NCI-H510A treated with DMSO at 0.1 percent for 48 hours (cell line): ENCODE data around the gene CMTM5.

Source experiments
- DNase-seq: peaks from one replicate; lab custom pipeline; 2025; lab: John Stamatoyannopoulos, UW

CMTM5 gene

GRCh38 chr14:23358042-23358441 lies 18.8 kb upstream of the CMTM5 start:
- DNase-seq: no peak

DNA sequence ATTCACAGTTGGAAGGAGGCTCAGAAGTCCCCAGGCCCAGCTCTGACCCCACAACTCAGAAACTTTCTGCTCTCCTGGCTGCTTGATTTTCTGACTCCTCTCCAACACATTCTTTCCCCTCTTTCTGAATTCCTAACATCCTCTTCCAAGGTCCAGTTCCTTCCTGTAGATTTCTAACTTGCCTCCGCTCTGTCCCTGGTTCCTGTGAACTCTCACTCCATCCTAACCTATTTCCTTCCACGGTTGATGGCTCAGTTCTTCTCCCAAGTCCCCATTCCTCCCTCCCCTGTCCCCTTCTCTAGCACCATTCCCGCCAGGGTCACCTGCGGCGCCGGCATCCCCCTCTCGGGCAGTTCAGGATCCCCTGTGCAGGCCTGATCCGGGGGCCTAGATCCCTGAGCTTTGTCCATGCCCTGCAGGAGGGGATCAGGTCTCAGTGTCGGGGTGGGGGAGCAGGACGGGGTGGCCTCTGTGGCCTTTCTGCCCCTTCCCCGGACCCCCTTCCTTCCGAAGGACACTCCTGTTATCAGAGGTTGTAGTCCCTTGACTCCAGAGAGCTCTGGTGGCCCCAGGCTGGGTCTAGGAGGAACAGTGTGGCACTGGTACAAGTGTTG lies 18.2 kb upstream of the CMTM5 start:
- DNase-seq: no peak

- DNase-seq: no peak
Measured at GRCh38 chr14:23359167-23359626, 17.6 kb upstream of the CMTM5 start.

GRCh38 chr14:23359722-23360447 lies 17.0 kb upstream of the CMTM5 start:
- no peak for DNase-seq

GRCh38 chr14:23360496-23360895 lies 16.4 kb upstream of the CMTM5 start:
- DNase-seq: no peak

- no peak for DNase-seq
Measured at GRCh38 chr14:23361320-23361719, 15.5 kb upstream of the CMTM5 start.

- DNase-seq: no peak
Measured at GRCh38 chr14:23361763-23362162, 15.1 kb upstream of the CMTM5 start.

GRCh38 chr14:23362200-23362599 lies 14.6 kb upstream of the CMTM5 start:
- no peak for DNase-seq

DNA sequence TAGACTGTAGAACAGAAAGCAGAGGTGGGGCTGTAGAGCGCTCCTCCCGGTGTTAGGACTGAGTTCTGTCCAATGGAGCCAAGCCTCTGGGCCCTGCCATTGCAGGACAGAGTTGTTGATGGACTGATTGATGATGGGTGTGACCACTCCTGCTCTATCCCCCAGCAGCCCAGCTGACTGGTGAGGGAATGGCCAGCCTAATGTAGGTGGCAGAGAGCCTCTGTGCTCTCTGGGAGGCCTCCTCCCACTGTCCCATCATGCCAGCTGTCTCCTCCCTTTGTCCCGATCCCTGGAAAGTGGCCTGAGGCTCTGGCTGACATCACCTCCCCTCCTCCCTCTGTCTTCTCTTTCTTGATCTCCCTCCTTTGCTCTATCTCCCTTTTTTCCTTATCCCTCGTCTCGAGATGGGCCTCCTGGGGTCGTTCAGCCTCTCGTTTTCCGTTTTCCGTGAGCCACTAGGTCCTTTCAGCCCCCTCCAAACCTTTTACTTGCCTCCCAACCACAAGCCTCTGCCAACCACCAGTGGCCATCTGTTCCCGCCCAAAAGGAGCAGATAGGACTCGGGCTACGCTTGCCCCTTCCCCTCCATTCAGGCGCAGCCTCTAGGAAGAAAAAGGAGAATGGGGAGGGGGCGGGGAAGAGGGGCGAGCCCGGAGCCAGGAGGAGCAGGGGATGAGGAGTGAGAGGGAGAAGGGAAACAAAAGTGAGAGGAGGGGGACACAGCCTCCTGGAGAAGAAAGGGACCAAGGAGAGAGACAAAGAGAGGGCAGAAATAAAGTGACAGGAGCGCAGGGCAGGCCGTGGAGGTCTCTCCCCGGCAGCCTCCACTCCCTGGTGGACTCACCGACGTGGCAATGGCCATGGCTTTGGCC lies 12.4 kb upstream of the CMTM5 start:
- no peak for DNase-seq

DNA sequence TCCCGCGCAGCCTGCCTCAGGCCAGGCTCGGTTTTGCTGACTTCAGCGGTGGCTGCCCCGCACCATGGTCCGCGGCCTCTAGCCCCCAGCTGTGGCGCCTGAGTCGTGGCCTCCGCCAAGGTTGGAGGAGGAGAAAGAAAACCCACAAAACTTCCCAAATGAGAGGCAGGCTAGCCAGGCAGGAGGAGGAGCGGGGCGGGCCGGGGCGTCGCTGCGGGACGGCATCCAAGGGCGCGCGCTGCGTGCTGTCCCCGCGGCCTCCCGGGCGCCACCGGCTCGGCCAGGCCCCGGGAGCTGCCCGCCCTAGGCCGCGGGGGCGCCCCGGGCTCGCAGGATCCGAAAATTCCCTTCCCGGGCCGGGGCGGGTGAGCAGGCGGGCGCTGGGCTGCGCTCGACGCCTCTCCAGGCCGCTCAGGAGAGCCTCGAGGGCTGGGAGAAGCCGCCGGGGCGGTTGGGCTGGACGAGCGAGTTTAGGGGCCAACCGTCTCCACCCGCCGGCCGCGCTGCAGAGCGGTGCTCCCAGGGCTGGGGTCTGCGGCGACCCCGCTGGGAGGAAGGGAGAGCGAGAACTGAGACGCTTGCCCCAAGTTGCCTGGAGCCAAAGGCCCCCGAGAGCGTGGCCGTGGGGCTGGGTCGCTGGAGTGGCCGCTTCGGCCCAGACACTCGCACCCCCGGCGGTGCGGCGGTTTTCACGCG lies 11.7 kb upstream of the CMTM5 start, which contains the start of gene EFS:
Gene EFS, minus strand, starts transcription at position 137 of the 696 bp plus-strand sequence. CDS start 147 bp downstream, outside the sequence.
- no peak for DNase-seq

DNA sequence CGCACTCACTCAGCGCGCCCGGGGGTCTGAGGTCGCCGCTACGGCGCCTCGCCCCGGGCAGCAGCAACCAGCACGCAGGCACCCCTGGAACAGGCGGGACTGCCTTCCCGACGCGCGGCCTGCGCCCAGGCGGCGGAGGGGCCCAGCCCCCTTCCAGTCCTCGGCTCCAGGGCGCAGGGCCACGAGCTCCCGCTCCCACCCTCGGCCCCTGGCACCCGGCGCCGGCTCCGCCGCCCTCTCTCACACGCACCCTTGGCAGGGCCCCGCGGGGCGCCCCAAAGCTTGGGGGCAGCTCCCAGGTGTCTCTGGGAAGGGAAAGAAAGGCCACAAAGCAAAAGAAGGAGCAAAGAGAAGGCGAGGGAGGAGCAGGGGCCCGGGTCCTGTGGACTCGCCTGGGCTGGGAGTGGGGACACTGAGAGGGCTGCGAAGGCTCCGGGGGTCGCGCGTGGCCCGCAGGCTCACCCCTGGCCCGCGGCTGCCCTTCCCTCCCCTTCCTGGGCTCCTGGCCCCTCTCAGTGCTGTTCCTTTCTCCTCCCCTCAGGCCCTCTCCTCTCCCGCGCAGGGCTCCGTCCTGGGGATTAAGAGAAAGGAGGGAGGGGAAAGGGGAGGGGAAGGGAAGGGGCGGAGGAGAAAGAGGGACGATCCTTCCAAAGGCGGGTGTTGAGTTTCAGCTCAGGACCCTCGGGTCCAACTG lies 11.0 kb upstream of the CMTM5 start:
- no peak for DNase-seq

DNA sequence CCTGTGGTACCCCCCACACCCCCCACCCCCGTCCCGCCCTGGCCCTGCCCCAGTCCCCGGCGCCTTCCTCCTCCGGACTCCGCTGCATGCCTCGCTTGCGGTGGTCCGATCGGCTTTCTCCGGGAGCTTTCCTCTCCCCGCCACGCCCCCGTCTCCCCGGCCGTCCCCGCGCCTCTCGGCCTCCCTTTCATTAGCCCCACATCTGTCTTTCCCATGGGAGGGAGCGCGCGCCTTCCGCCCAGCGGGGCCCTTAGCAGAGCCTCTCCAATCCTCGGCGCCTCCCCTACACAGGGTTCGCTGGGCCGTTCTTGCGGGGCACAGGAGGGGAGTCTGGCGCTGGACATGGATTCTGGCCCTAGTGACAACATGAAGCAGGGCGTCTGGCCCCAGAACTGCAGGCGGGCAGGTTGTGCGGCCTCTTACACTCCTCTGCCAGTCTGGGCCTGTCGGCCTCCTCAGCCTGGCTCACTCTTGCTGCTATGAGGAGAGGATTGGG lies 10.4 kb upstream of the CMTM5 start:
- DNase-seq: no peak

DNA sequence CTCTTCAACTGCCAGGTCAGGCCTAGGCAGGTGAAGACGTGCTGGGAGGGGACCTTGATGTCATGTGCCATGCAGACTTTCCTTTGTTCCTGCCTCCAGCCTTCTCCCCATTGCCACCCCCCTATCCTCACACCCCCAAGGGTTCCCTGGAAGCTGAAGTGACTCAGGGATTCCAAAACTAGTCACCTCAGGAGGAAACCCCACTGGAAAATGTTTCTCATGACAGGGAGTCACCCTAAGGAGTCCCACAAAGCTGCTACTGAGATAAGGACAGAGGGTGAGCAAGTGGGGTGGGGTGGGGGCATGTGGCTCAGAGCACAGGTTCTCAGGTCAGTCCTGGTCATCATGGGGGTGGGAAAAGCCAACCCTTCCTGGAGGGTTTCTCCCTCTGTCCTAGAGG lies 6.6 kb upstream of the CMTM5 start:
- DNase-seq: no peak

GRCh38 chr14:23371865-23372264 lies 5.0 kb upstream of the CMTM5 start:
- no peak for DNase-seq

- no peak for DNase-seq
Measured at GRCh38 chr14:23372509-23372908, 4.3 kb upstream of the CMTM5 start, which contains the start of gene IL25. TSS of gene IL25 (plus strand) at chr14:23372809.

- no peak for DNase-seq
Measured at GRCh38 chr14:23373041-23373440, 3.8 kb upstream of the CMTM5 start.

DNA sequence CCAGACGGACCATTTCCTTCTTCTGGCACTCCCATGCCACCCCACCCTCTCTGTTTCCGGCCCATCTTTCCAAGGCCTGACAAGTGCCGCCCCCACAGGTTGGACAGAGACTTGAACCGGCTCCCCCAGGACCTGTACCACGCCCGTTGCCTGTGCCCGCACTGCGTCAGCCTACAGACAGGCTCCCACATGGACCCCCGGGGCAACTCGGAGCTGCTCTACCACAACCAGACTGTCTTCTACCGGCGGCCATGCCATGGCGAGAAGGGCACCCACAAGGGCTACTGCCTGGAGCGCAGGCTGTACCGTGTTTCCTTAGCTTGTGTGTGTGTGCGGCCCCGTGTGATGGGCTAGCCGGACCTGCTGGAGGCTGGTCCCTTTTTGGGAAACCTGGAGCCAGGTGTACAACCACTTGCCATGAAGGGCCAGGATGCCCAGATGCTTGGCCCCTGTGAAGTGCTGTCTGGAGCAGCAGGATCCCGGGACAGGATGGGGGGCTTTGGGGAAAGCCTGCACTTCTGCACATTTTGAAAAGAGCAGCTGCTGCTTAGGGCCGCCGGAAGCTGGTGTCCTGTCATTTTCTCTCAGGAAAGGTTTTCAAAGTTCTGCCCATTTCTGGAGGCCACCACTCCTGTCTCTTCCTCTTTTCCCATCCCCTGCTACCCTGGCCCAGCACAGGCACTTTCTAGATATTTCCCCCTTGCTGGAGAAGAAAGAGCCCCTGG lies 1.2 kb upstream of the CMTM5 start:
- no peak for DNase-seq

DNA sequence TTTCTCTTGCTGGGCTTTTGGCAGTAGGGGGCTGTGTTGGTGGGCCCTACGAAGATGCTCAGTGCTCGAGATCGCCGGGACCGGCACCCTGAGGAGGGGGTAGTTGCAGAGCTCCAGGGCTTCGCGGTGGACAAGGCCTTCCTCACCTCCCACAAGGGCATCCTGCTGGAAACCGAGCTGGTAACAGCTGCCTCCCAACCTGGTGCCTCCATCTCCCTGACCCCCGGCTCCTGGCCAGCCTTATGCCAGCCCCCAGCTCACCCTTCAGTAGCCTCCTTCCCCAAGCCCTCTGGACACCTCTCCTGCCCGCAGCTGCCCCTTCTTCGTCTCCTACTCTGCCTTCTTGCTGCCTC lies 328 bp downstream of the CMTM5 start:
- DNase-seq: no peak

DNA sequence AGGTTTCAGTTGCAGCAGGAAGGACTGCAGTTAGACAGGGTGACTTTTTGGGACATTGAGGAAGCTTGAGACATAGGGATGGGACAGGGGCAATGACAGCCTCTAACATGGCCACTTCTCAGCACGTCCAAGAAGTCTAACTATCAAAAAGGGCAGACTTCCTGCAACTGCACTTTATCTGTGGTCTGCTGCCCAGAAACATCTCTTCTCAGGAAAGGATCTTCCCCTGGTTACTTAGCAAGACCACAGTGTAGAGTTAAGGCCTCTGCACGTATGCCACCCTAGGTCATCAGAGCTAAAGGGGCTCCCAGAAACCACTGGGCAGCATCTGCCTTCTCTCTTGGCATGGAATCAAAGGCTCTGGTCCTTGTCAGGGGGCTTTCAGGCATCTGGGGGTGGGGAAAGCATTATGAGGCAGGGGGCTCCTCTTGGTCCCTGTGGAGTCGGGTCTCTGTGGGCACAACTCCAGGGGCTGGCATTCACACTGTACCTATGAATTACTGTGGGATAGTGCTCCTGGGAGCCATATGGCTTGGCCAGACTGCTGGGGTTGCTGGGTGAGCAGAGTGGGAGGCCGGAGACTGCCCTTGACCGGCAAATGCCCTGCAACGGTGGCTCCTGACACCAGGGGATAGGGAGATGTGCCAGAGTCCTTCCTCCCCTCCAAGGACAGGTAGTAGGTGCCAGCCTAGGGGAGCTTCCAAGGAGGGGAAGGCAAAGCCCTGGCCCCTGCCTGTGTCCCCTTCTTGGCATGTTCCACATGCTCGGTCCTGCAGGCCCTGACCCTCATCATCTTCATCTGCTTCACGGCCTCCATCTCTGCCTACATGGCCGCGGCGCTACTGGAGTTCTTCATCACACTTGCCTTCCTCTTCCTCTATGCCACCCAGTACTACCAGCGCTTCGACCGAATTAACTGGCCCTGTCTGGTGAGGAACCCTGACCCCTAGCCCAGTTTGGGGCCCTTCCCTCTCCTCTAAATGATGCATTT lies 1.0 kb downstream of the CMTM5 start:
- no peak for DNase-seq
